ENCODE data around the gene NLRP6.
"Not testable (repeated sequence)": the region's sequence is repeated elsewhere in the genome, so short reads cannot be mapped to it uniquely, and the experiment has no call there.

The NLRP6 gene

GRCh38 chr11:327581-327923 lies 49.3 kb downstream of the NLRP6 start:
- Histone ChIP-seq H3K4me2 (ENCODE audit: low read length) (peak overlapping the region; percentile 92), H3K36me3 (ENCODE audit: control insufficient read depth, low read length) (no peaks in the 10 kb centered on the region), H3K9me3 (ENCODE audit: control insufficient read depth, insufficient read depth, low read length) (peaks cover 6% of the 10 kb centered on the region; the same call in 1 of the 2 replicates), H3K4me1 (ENCODE audit: control insufficient read depth, low read length) (peaks cover 63% of the 10 kb centered on the region), H3K4me3 (ENCODE audit: low read length) (peak overlapping the region; percentile 69), H4K20me1 (ENCODE audit: control insufficient read depth, insufficient read depth, low read depth, low read length) (no peaks in the 10 kb centered on the region), H3K9me2 (replicated peaks; ENCODE audit: control insufficient read depth, low read length) (no peaks in the 10 kb centered on the region), H3K79me2 (ENCODE audit: control insufficient read depth, low read length) (no peaks in the 10 kb centered on the region), H3K27ac (ENCODE audit: low read depth, low read length) (peak overlapping the region; percentile 92), H3K27me3 (ENCODE audit: control insufficient read depth, low read length) (no peaks in the 10 kb centered on the region), H3F3A (ENCODE audit: control insufficient read depth, insufficient read depth) (peaks cover 26% of the 10 kb centered on the region)
- TF ChIP-seq CTCF (IDR thresholded peaks at IDR 0.05; ENCODE audit: low read depth, low read length, poor library complexity, severe bottlenecking) (no peak), EZH2phosphoT487 (IDR thresholded peaks at IDR 0.05; ENCODE audit: borderline replicate concordance, low read length) (no peak)

- no peaks in the 10 kb centered on the region for H3K27me3 ChIP-seq (ENCODE audit: control insufficient read depth, low read length)
- H3K79me2 ChIP-seq (ENCODE audit: control insufficient read depth, low read length): no peaks in the 10 kb centered on the region
- no peak for TF ChIP-seq EZH2phosphoT487 (IDR thresholded peaks at IDR 0.05; ENCODE audit: borderline replicate concordance, low read length)
- no peak for TF ChIP-seq CTCF (IDR thresholded peaks at IDR 0.05; ENCODE audit: low read depth, low read length, poor library complexity, severe bottlenecking)
- H3K4me3 ChIP-seq (ENCODE audit: low read length): no peak overlapping the region
- no peaks in the 10 kb centered on the region for H4K20me1 ChIP-seq (ENCODE audit: control insufficient read depth, insufficient read depth, low read depth, low read length)
- peaks cover 67% of the 10 kb centered on the region for H3K4me1 ChIP-seq (ENCODE audit: control insufficient read depth, low read length)
- H3F3A ChIP-seq (ENCODE audit: control insufficient read depth, insufficient read depth): peaks cover 26% of the 10 kb centered on the region
- no peaks in the 10 kb centered on the region for H3K9me2 ChIP-seq (replicated peaks; ENCODE audit: control insufficient read depth, low read length)
- peak overlapping the region; percentile 73; the same call in 1 of the 2 replicates for H3K27ac ChIP-seq (ENCODE audit: low read depth, low read length)
- 0 out of 2 replicates have a peak overlapping the region, but pooled peaks have one; percentile 2 for H3K4me2 ChIP-seq (ENCODE audit: low read length)
- H3K36me3 ChIP-seq (ENCODE audit: control insufficient read depth, low read length): no peaks in the 10 kb centered on the region
- peaks cover 6% of the 10 kb centered on the region; the same call in 1 of the 2 replicates for H3K9me3 ChIP-seq (ENCODE audit: control insufficient read depth, insufficient read depth, low read length)
Observed at GRCh38 chr11:328012-328411, 49.8 kb downstream of the NLRP6 start.

DNA sequence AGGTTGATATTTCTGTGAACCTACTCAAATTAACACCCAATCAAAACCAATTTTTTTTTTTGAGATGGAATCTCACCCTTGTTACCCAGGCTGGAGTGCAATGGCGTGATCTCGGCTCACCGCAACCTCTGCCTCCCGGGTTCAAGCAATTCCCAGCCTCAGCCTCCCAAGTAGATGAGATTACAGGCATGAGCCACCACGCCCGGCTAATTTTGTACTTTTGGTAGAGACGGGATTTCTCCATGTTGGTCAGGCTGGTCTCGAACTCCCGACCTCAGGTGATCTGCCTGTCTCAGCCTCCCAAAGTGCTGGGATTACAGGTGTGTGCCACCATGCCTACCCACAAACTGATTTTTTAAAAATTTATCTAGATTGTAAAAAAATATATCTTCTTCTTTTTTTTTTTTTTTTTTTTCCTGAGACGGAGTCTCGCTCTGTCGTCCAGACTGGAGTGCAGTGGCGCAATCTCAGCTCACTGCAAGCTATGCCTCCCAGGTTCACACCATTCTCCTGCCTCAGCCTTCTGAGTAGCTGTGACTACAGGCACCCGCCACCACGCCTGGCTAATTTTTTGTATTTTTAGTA lies 50.4 kb downstream of the NLRP6 start:
- H4K20me1 ChIP-seq (ENCODE audit: control insufficient read depth, insufficient read depth, low read depth, low read length); H3K9me2 ChIP-seq (replicated peaks; ENCODE audit: control insufficient read depth, low read length); H3K36me3 ChIP-seq (ENCODE audit: control insufficient read depth, low read length); H3K27me3 ChIP-seq (ENCODE audit: control insufficient read depth, low read length); H3K9me3 ChIP-seq (ENCODE audit: control insufficient read depth, insufficient read depth, low read length); H3K79me2 ChIP-seq (ENCODE audit: control insufficient read depth, low read length): not testable (repeated sequence)
- peak overlapping the region; percentile 49 for H3K4me2 ChIP-seq (ENCODE audit: low read length)
- peak overlapping the region; percentile 73 for H3K27ac ChIP-seq (ENCODE audit: low read depth, low read length)
- H3K4me3 ChIP-seq (ENCODE audit: low read length): peak overlapping the region; percentile 59
- H3F3A ChIP-seq (ENCODE audit: control insufficient read depth, insufficient read depth): peaks cover 26% of the 10 kb centered on the region
- peaks cover 64% of the 10 kb centered on the region for H3K4me1 ChIP-seq (ENCODE audit: control insufficient read depth, low read length)

- Histone ChIP-seq H3K4me2 (ENCODE audit: low read length) (peak overlapping the region; percentile 49), H3K36me3 (ENCODE audit: control insufficient read depth, low read length) (no peaks in the 10 kb centered on the region), H3K4me3 (ENCODE audit: low read length) (peak overlapping the region; percentile 59), H3K9me2 (replicated peaks; ENCODE audit: control insufficient read depth, low read length) (no peaks in the 10 kb centered on the region), H3K79me2 (ENCODE audit: control insufficient read depth, low read length) (no peaks in the 10 kb centered on the region), H3F3A (ENCODE audit: control insufficient read depth, insufficient read depth) (peaks cover 26% of the 10 kb centered on the region), H3K27ac (ENCODE audit: low read depth, low read length) (peak overlapping the region; percentile 73), H3K4me1 (ENCODE audit: control insufficient read depth, low read length) (peaks cover 52% of the 10 kb centered on the region), H3K9me3 (ENCODE audit: control insufficient read depth, insufficient read depth, low read length) (peaks cover 6% of the 10 kb centered on the region; the same call in 1 of the 2 replicates), H4K20me1 (ENCODE audit: control insufficient read depth, insufficient read depth, low read depth, low read length) (no peaks in the 10 kb centered on the region), H3K27me3 (ENCODE audit: control insufficient read depth, low read length) (no peaks in the 10 kb centered on the region)
- TF ChIP-seq EZH2phosphoT487 (IDR thresholded peaks at IDR 0.05; ENCODE audit: borderline replicate concordance, low read length) (no peak), CTCF (IDR thresholded peaks at IDR 0.05; ENCODE audit: low read depth, low read length, poor library complexity, severe bottlenecking) (no peak)
Observed at GRCh38 chr11:329886-330253, 51.7 kb downstream of the NLRP6 start.
